KMS-11 (cell line): ENCODE results near the gene HAPSTR1.

ENCODE experiments used
- H2AFZ ChIP-seq: fragments of 200-600 bp; sonication (generic); 2 replicates; pipeline ENCODE4 v1.6.1; 2016; ENCODE audit warnings: antibody characterized with exemption, mixed run types, low read depth
- H3K27ac ChIP-seq: fragments of 200-600 bp; sonication (generic); 2 replicates; pipeline ENCODE4 v1.6.1; 2016; ENCODE audit warnings: mild to moderate bottlenecking, mixed run types
- H3K27me3 ChIP-seq: fragments of 200-600 bp; sonication (generic); 2 replicates; pipeline ENCODE4 v1.6.1; 2017; ENCODE audit warnings: mild to moderate bottlenecking, low read depth, mixed run types, moderate library complexity; ENCODE audit not compliant: insufficient read depth
- H3K36me3 ChIP-seq: fragments of 200-600 bp; sonication (generic); 2 replicates; pipeline ENCODE4 v1.6.1; 2017; ENCODE audit warnings: mild to moderate bottlenecking, mixed run types; ENCODE audit not compliant: insufficient read depth
- H3K4me1 ChIP-seq: fragments of 200-600 bp; sonication (generic); 2 replicates; pipeline ENCODE4 v1.6.1; 2016; ENCODE audit warnings: mild to moderate bottlenecking, low read depth, mixed run types; ENCODE audit not compliant: poor library complexity, severe bottlenecking
- H3K4me2 ChIP-seq: fragments of 200-600 bp; sonication (generic); 2 replicates; pipeline ENCODE4 v1.7.0; 2016; ENCODE audit warnings: mild to moderate bottlenecking, mixed run types
- H3K4me3 ChIP-seq: fragments of 200-600 bp; sonication (generic); IDR thresholded peaks from 2 replicates; pipeline ENCODE4 v1.6.1; 2017; ENCODE audit warnings: low read depth, low read length, mixed read lengths; ENCODE audit not compliant: insufficient read depth
- H3K79me2 ChIP-seq: fragments of 200-600 bp; sonication (generic); 2 replicates; pipeline ENCODE4 v1.6.1; 2016; ENCODE audit warnings: low read depth, mixed run types; ENCODE audit not compliant: insufficient read depth
- H3K9ac ChIP-seq: fragments of 200-600 bp; sonication (generic); 2 replicates; pipeline ENCODE4 v1.6.1; 2016; ENCODE audit warnings: mild to moderate bottlenecking, mixed run types
- H4K20me1 ChIP-seq: fragments of 200-600 bp; sonication (generic); 2 replicates; pipeline ENCODE4 v1.6.1; 2016; ENCODE audit warnings: mild to moderate bottlenecking, mixed run types; ENCODE audit not compliant: insufficient read depth
- CTCF ChIP-seq: fragments of 200-600 bp; sonication (generic); conservative IDR thresholded peaks from 2 replicates; pipeline ENCODE4 v1.6.1; 2017; ENCODE audit warnings: low read depth, mild to moderate bottlenecking, antibody characterized with exemption, low read length, moderate library complexity, mixed read lengths

Gene HAPSTR1

GRCh38 chr16:9124908-9125584, 33.6 kb downstream of the HAPSTR1 start:
- Histone ChIP-seq H3K79me2 (peaks cover 16% of the 10 kb centered on the region; the same call in 1 of the 2 replicates), H2AFZ (no peak overlapping the region), H3K27me3 (no peaks in the 10 kb centered on the region), H3K27ac (no peak overlapping the region), H3K4me1 (no peaks in the 10 kb centered on the region), H3K4me2 (no peak overlapping the region), H3K36me3 (no peaks in the 10 kb centered on the region), H4K20me1 (no peaks in the 10 kb centered on the region), H3K9ac (no peak overlapping the region), H3K4me3 (no peak overlapping the region)
- no peak for TF ChIP-seq CTCF

- Histone ChIP-seq H3K36me3 (no peaks in the 10 kb centered on the region), H2AFZ (no peak overlapping the region), H3K4me2 (no peak overlapping the region), H4K20me1 (no peaks in the 10 kb centered on the region), H3K79me2 (peaks cover 14% of the 10 kb centered on the region; the same call in 1 of the 2 replicates), H3K9ac (no peak overlapping the region), H3K4me1 (no peaks in the 10 kb centered on the region), H3K27ac (no peak overlapping the region), H3K4me3 (no peak overlapping the region), H3K27me3 (no peaks in the 10 kb centered on the region)
- TF ChIP-seq CTCF: no peak
These were observed 34.4 kb downstream of the HAPSTR1 start for GRCh38 chr16:9125658-9126505.

- Histone ChIP-seq H3K79me2 (peaks cover 8% of the 10 kb centered on the region; the same call in 1 of the 2 replicates), H3K27ac (no peak overlapping the region), H3K4me2 (no peak overlapping the region)
These were observed 35.2 kb downstream of the HAPSTR1 start for GRCh38 chr16:9126609-9127008.

More at GRCh38 chr16:9126609-9127008, 35.2 kb downstream of the HAPSTR1 start:
- no peak overlapping the region for H2AFZ ChIP-seq
- no peaks in the 10 kb centered on the region for H3K27me3 ChIP-seq
- no peaks in the 10 kb centered on the region for H3K36me3 ChIP-seq
- TF ChIP-seq CTCF: no peak
- H3K4me1 ChIP-seq: no peaks in the 10 kb centered on the region
- H3K9ac ChIP-seq: no peak overlapping the region
- no peak overlapping the region for H3K4me3 ChIP-seq
- H4K20me1 ChIP-seq: no peaks in the 10 kb centered on the region
